GM21526 (cell line): ENCODE measurements around the gene FNDC7.
"Not testable (repeated sequence)": the region's sequence is repeated elsewhere in the genome, so short reads cannot be mapped to it uniquely, and the experiment has no call there.

Experiments used
- ATAC-seq: cut with Tn5 transposase; IDR thresholded peaks from one replicate; pipeline ENCODE4 v1.9.1; 2021; ENCODE audit warnings: moderate library complexity; ENCODE audit not compliant: unreplicated experiment, low FRiP score

Gene FNDC7

GRCh38 chr1:108734171-108734865 is 21.6 kb downstream of the FNDC7 start:
- no peak for ATAC-seq

DNA sequence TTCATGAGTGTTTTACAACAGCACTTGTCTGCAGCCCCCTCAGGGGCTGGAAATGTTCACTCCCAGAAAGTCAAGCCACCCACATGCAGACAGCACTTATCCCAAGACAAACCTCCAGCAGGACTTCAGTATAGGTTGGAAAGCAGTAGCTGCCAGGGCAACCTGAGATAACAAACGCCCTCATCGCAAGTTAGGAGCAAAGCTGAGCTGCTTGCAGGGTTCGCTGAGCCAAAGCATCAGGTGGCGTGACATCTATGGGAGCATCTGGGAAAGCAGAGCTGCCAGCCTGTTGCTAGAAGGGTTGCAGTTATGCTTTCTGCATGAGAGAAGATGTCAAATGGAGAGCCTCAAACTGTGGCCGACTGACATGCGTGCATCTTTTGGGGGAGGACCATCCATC is 29.5 kb downstream of the FNDC7 start:
- no peak for ATAC-seq

DNA sequence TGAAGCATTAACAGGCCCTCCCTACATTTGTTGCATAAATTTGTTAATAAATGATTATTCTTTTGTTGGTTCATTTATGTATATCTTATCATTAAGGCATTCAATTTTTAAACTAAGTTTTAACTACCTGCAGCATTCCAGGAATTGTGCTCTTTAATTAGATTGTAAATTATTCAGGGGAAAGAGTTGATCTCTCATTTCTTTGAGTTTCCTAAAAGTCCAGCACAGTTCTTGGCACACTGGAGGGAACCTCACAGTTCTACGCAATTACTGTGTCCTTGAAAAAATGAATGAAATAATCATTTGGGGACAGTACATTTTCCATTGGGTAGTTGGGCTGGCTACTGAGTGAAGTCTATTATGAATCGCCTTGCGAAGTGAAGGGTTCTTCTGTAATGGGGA is 33.3 kb downstream of the FNDC7 start:
- ATAC-seq = no peak

DNA sequence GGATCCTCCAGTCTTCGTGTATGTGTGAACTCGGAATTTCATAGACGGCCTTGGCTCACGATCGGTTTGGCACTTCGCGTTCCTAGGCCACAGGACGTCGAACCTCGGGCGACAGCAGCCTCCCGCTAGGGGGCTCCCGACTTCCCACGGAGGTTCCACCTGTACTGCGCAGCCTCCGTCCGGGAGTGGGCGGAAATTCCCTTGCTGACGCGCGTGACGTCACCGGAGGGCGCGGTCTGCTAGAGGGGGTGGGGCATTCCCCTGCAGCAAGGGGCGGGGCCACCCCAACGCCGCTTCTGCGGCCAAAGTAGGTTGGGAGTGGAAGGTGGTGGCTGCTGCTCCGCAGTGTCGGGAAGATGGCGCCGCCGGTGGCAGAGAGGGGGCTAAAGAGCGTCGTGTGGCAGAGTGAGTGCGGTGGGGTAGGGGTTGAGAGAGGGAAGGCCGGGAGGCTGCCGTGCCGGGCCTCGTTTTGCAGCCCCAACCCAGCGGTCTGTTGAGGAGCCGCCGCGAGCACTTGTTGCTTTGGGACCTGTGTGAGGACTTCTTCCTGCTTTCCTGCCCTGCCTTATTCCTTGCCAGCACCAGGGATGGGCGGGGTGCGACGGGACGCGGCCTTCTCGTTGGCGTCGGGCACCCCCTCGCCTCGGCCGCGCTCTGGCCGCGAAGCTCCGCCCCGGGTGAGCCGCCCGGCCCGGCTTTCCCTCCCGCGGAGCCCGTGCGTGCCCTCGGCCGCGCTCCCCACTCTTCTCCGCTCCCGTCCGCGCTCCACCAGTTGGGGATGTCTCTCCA is 33.9 kb downstream of the FNDC7 start, which contains the start of gene STXBP3:
Gene STXBP3 (plus strand): TSS at position 293 of the 789 bp plus-strand sequence. CDS start 64 bp downstream, at position 357.
- peak; percentile 85 for ATAC-seq

- no peak for ATAC-seq
Measured at GRCh38 chr1:108747171-108747850, 34.6 kb downstream of the FNDC7 start.

- no peak for ATAC-seq
Measured at GRCh38 chr1:108747898-108748297, 35.2 kb downstream of the FNDC7 start.

GRCh38 chr1:108749081-108749480 is 36.4 kb downstream of the FNDC7 start:
- ATAC-seq = no peak

- no peak for ATAC-seq
Measured at GRCh38 chr1:108750476-108751181, 37.9 kb downstream of the FNDC7 start.

- ATAC-seq = no peak
Measured at GRCh38 chr1:108753363-108753762, 40.7 kb downstream of the FNDC7 start.

DNA sequence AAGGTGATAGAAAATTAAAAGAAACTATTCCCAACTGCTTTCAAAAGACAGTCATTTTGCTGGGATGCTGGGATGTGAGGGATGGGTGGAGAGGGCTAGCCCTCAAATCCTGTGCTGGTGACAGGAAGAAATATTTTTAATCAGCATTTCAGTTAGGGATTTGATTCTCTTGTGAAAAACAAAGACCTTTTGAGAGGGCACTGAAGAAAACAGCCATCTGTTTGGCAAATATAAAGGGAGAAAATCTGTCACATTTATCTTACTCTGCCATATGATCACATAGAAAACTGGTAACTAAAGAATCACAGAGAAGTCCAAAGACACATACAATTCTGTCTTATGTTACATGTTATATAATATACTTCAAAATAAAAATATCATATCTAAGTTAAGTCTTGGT is 46.1 kb downstream of the FNDC7 start:
- ATAC-seq = no peak

GRCh38 chr1:108767115-108767514 is 54.4 kb downstream of the FNDC7 start:
- ATAC-seq = no peak

DNA sequence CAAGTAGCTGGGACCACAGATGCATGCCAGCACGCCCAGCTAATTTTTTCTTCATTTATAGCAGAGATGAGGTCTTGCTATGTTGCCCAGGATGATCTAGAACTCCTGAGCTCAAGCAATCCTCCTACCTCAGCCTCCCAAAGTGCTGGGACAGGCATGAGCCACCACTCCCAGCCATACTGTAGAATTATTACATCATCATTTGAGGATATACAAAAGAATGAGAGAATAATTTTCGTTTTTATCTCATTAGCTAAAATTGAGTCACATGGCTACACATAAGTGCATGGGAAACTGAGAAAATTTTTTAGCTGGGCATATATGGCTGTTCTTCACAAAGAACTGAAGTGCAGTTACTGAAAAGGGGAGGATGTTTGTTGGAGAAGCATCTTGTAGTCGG is 55.0 kb downstream of the FNDC7 start:
- ATAC-seq = no peak

DNA sequence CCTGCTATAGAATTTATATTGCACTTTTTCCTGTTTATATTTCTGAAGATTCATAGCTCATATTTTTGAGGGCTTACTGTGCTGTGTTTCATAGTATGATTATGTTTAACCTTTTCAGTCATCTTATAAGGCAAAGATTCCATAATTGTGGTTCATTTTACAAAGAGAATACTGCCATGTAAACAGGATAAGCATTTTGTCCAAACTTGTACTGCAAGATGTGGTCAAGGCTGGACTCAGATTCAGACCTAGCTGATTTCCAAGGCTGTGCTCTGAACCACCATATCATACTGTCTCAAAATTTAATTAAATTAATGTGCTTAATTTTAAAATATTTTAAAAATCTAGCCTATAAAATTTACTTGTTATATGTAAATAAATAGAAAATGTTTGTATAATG is 65.1 kb downstream of the FNDC7 start:
- ATAC-seq = no peak

DNA sequence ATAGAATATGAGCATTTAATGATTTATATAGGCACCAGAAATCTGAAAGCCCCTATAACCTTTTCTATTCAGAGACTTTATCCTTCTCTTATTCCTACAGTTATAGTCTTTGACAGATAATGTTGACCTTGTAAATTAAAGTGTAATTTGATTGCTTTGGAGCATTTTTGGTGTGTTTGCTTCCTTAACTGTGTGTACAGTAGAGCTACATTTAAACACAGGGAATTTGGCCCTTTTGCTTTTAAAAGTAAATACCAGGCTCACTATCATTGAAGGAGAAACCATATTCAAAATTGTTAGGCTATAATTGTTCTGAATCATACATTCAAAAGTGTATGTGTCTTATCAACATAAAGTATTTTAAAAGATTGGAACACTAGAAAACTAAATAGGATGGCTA is 66.7 kb downstream of the FNDC7 start:
- no peak for ATAC-seq

DNA sequence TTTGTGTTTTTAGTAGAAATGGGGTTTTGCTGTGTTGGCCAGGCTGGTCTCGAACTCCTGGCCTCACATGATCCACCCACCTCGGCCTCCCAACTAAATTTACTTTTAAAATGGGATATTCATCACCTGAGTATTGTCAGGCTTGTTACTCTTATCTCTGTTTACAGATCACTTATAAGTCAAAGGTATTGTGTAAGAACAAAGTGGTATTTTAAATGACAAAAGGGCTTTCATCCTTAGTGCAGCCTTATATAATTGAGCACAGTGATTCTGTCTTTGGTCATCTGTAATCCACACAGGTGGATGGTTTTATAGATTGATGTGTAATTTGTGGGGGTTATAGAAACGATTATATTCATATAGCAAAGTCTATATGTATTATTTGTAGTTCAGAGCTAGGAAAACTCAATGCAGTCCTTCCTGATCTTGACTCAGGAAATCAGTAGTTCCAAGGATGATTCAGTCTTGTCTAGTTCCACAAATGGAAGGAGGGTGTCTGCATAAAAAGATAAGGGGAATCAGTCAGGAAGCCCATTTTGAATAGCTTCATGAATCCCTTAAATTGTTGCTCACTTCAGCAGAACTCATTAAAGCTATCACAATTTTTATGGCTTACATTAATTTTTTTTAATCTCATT is 68.3 kb downstream of the FNDC7 start:
- ATAC-seq = no peak

DNA sequence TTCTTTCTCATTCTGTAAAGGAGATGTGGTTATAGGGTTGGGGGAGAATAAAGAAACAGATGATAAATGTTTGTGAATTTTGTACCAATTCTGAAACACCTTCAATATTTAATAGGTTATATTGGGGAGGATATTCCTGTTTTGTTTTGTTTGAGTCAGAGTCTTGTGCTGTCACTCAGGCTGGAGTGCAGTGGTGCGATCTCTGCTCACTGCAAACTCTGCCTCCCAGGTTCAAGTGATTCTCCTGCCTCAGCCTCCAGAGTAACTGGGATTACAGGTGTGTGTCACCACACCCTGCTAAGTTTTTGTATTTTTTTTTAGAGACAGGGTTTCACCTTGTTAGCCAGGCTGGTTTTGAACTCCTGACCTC is 68.9 kb downstream of the FNDC7 start:
- ATAC-seq = not testable (repeated sequence)

DNA sequence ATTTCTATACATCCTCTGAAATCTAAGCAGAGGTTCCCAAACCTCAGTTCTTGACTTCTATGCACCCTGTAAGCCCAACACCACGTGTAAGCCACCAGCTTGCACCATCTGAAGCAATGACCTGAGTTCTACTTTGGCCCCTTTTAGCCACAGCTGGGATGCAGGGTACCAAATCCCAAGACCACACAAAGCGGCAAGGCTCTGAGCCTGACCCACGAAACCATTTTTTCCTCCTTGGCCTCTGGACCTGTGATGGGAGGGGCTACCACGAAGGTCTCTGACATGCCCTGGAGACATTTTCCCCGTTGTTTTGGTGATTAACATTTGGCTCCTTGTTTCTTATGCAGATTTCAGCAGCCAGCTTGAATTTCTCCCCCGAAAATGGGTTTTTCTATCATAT is 72.6 kb downstream of the FNDC7 start:
- no peak for ATAC-seq

GRCh38 chr1:108785880-108786279 is 73.2 kb downstream of the FNDC7 start:
- no peak for ATAC-seq

GRCh38 chr1:108791790-108792189 is 79.1 kb downstream of the FNDC7 start:
- no peak for ATAC-seq
